Adrenal gland (tissue), 12 donors: ENCODE data around the gene CTDSP1. TPM values are rescaled to one million over a fixed set of nuclear protein-coding genes. Genes with fewer than 3 reads are reported as not detected.
A peak's percentile ranks its signal among the peaks of the same experiment; 100 is the strongest.

Experiments used
- DNase-seq, 7 donors: peaks; one replicate each; pipeline ENCODE4 v3.0.0-alpha.2; 2019 to 2020
- H3K27ac ChIP-seq, 5 donors: fragments of 200-600 bp; sonication (generic) in 4 of 5; 1 replicate in 3 of 5; 2 replicates in 2 of 5; pipeline versions ENCODE4 v1.5.1 to v1.8.0; 2016 to 2020; ENCODE audit warnings: mild to moderate bottlenecking in 1 of 5
- H3K27me3 ChIP-seq: fragments of 200-600 bp; 2 replicates; pipeline ENCODE4 v1.8.0; 2021
- H3K36me3 ChIP-seq, 2 donors: fragments of 200-600 bp; replicated peaks in 1 of 2; 1 replicate in 1 of 2; 2 replicates in 1 of 2; pipeline versions ENCODE4 v1.5.1 to v1.8.0; 2018 to 2022
- H3K4me1 ChIP-seq, 2 donors: fragments of 200-600 bp; replicated peaks in 1 of 2; 1 replicate in 1 of 2; 2 replicates in 1 of 2; pipeline versions ENCODE4 v1.5.1 to v1.8.0; 2018 to 2021
- H3K4me3 ChIP-seq, 4 donors: fragments of 200-600 bp; sonication (generic) in 3 of 4; one replicate each; pipeline ENCODE4 v1.5.1; 2016 to 2018
- H3K9me3 ChIP-seq, 3 donors: fragments of 200-600 bp; sonication (generic) in 1 of 3; replicated peaks in 1 of 3; 1 replicate in 2 of 3; 2 replicates in 1 of 3; pipeline versions ENCODE4 v1.5.1 to v1.8.0; 2016 to 2021
- CTCF ChIP-seq, 6 experiments: fragments of 450-650 bp in 4 of 6; fragments of 200-600 bp in 2 of 6; sonication (generic) in 1 of 6; IDR thresholded peaks; 1 replicate in 5 of 6; 2 replicates in 1 of 6; pipeline versions ENCODE4 v1.5.1 to v1.8.0; 2016 to 2021; ENCODE audit warnings: antibody characterized with exemption in 6 of 6, mild to moderate bottlenecking in 2 of 6, moderate library complexity in 1 of 6
- POLR2A ChIP-seq, 2 donors: fragments of 450-650 bp; IDR thresholded peaks; one replicate each; pipeline ENCODE4 v1.6.1; 2017; ENCODE audit warnings: antibody characterized with exemption in 2 of 2, mild to moderate bottlenecking in 2 of 2, moderate library complexity in 1 of 2
- WGBS, 4 donors: extraction: QIAGEN DNeasy Blood & Tissue Kit in 2 of 4; methylation state at CpG; one replicate each; pipeline versions ENCODE4 v1.1.5 to v1.1.7; 2013 to 2017; 5-methylcytosine and 5-hydroxymethylcytosine counted together
- intact Hi-C, 2 donors: fragments of 100-400 bp; cut with DNase I; formaldehyde crosslinking; loops; one replicate each; pipeline versions ENCODE4 v1.14.1 to v1.15.0; 2022 to 2023
- polyA plus RNA-seq, 3 donors: library from polyadenylated mRNA; stranded (reverse); fragments of 200-250 nt in 2 of 3; fragments of 350-450 nt in 1 of 3; fragmentation: Illumina TruSeq in 1 of 3; extraction: RNeasy Lipid Tissue Mini Kit (QIAGEN cat#74804) in 1 of 3; gene quantifications; one replicate each; pipeline ENCODE4 v1.2.3, GENCODE V29; 2013 to 2014
- total RNA-seq, 9 donors: library from RNA; depleted of rRNA in 4 of 9; stranded (reverse); fragments of >200 nt in 4 of 9; fragments of 120-200 nt in 1 of 9; fragmentation: NEBNext Ultra II Directional in 1 of 9; extraction: Animal tissue kit (Norgen Biotek cat#: 25700) in 1 of 9; gene quantifications; one replicate each; pipeline versions ENCODE4 v1.1.0 to v1.2.4, GENCODE V29; 2013 to 2023
- donor health status: healthy with polysubstance abuse.
- donor health status: Bipolar disorder and iron deficiency.
- donor health status: DM: yes; HTN: yes; CAD: no.
- donor health status: DM: no; HTN: no; CAD: no.
- donor health status: DM: no; HTN: no; CAD: no.
- donor health status: DM: yes; HTN: yes; CAD: no.

CTDSP1 gene
- total and polyA plus RNA-seq, 12 donors: 34.0 to 161 (median 109) TPM

- Histone ChIP-seq H3K4me1 (peaks cover 16 to 18% of the 10 kb centered on the region in 2 donors), H3K36me3 (no peaks in the 10 kb centered on the region), H3K9me3 (no peaks in the 10 kb centered on the region), H3K4me3 (no peak overlapping the region), H3K27me3 (no peaks in the 10 kb centered on the region), H3K27ac (no peak overlapping the region)
- no peak for TF ChIP-seq POLR2A (IDR thresholded peaks at IDR 0.05)
- no peak for TF ChIP-seq CTCF (IDR thresholded peaks at IDR 0.05)
- intact Hi-C loops: loop anchor here (5.0 kb wide), 1 partner anchor 96 kb away; no protein-coding TSS in a partner anchor
- WGBS, 4 donors: 80 to 87% (median 82%) methylated on average over 15 to 16 of the region's 16 CpGs
- no peak for DNase-seq
These were observed 6.7 kb upstream of the CTDSP1 start for GRCh38 chr2:218392891-218393462.

- no peaks in the 10 kb centered on the region for H3K27me3 ChIP-seq
- 72 to 74% (median 72%) methylated on average over 8 of the region's 8 CpGs for WGBS, 4 donors
- DNase-seq: no peak
- H3K36me3 ChIP-seq: no peaks in the 10 kb centered on the region
- no peak overlapping the region for H3K4me3 ChIP-seq
- intact Hi-C loops: loop anchor here (5.0 kb wide), 1 partner anchor 97 kb away; no protein-coding TSS in a partner anchor
- no peak overlapping the region for H3K27ac ChIP-seq
- peaks cover 19 to 22% of the 10 kb centered on the region in 2 donors for H3K4me1 ChIP-seq
- TF ChIP-seq CTCF (IDR thresholded peaks at IDR 0.05): no peak
- no peak for TF ChIP-seq POLR2A (IDR thresholded peaks at IDR 0.05)
- no peaks in the 10 kb centered on the region for H3K9me3 ChIP-seq
These were observed 5.8 kb upstream of the CTDSP1 start for GRCh38 chr2:218393750-218394290.

- H3K27ac ChIP-seq: no peak overlapping the region
- peak in 2 of 7 donors; percentile 44 to 56 for DNase-seq
- H3K36me3 ChIP-seq: no peaks in the 10 kb centered on the region
- H3K27me3 ChIP-seq: no peaks in the 10 kb centered on the region
- peaks cover 24 to 27% of the 10 kb centered on the region in 2 donors for H3K4me1 ChIP-seq
- intact Hi-C loops: loop anchor here (5.0 kb wide), 1 partner anchor 97 kb away; no protein-coding TSS in a partner anchor
- H3K9me3 ChIP-seq: no peaks in the 10 kb centered on the region
- WGBS, 4 donors: 81 to 87% (median 84%) methylated on average over 7 to 13 of the region's 13 CpGs
- no peak for TF ChIP-seq POLR2A (IDR thresholded peaks at IDR 0.05)
- TF ChIP-seq CTCF (IDR thresholded peaks at IDR 0.05): no peak
- no peak overlapping the region for H3K4me3 ChIP-seq
These were observed 5.2 kb upstream of the CTDSP1 start for GRCh38 chr2:218394298-218395089.

GRCh38 chr2:218395090-218395444 lies 4.6 kb upstream of the CTDSP1 start:
- no peak for DNase-seq
- H3K4me3 ChIP-seq: no peak overlapping the region
- no peaks in the 10 kb centered on the region for H3K36me3 ChIP-seq
- no peaks in the 10 kb centered on the region for H3K27me3 ChIP-seq
- H3K9me3 ChIP-seq: no peaks in the 10 kb centered on the region
- 77 to 97% (median 88%) methylated on average over 6 of the region's 6 CpGs for WGBS, 4 donors
- intact Hi-C loops: no loop called here
- TF ChIP-seq CTCF (IDR thresholded peaks at IDR 0.05) (no peak), POLR2A (IDR thresholded peaks at IDR 0.05) (no peak)
- peak overlapping the region in 1 of 5 donors; percentile 99 for H3K27ac ChIP-seq
- peaks cover 24 to 27% of the 10 kb centered on the region in 2 donors for H3K4me1 ChIP-seq
